GM12878 (cell line): ENCODE data around the gene LYG2.
"Not testable (repeated sequence)": the region's sequence is repeated elsewhere in the genome, so short reads cannot be mapped to it uniquely, and the experiment has no call there.

Experiments used
- CBX5 ChIP-seq: sonication (generic); IDR thresholded peaks from 2 replicates; pipeline ENCODE4 v1.6.1; 2016; ENCODE audit warnings: low read depth, moderate library complexity, mild to moderate bottlenecking, inconsistent platforms
- EP300 ChIP-seq, 2 experiments: fragments of 150-350 bp in 1 of 2; IDR thresholded peaks; 2 replicates each; pipeline ENCODE4 v1.6.1; 2011 to 2012; ENCODE audit warnings: low read depth in 2 of 2, low read length in 2 of 2, borderline replicate concordance in 1 of 2, improper control_type of control experiment in 1 of 2, inconsistent platforms in 1 of 2; ENCODE audit not compliant: control insufficient read depth in 1 of 2
- MEF2A ChIP-seq: IDR thresholded peaks from 2 replicates; pipeline ENCODE4 v1.6.1; 2011; ENCODE audit warnings: low read depth, mild to moderate bottlenecking, low read length, moderate library complexity; ENCODE audit not compliant: insufficient read depth
- MTA3 ChIP-seq: IDR thresholded peaks from 2 replicates; pipeline ENCODE4 v1.6.1; 2012; ENCODE audit warnings: low read length, inconsistent platforms, borderline replicate concordance
- MYB ChIP-seq: fragments of 150-350 bp; IDR thresholded peaks from 2 replicates; pipeline ENCODE4 v1.6.1; 2014; ENCODE audit warnings: mild to moderate bottlenecking, low read depth, low read length, borderline replicate concordance
- RBBP5 ChIP-seq: fragments of 200-600 bp; sonication (generic); conservative IDR thresholded peaks from 2 replicates; pipeline ENCODE4 v1.6.1; 2016
- RELA ChIP-seq: fragments of 450-650 bp; IDR thresholded peaks from 2 replicates; pipeline ENCODE4 v1.8.0; 2014; ENCODE audit warnings: borderline replicate concordance; ENCODE audit not compliant: partially characterized antibody
- SMAD1 ChIP-seq: fragments of 450-650 bp; IDR thresholded peaks from 2 replicates; pipeline ENCODE4 v1.6.1; 2018; ENCODE audit warnings: mild to moderate bottlenecking, low read depth; ENCODE audit not compliant: partially characterized antibody
- SP1 ChIP-seq: IDR thresholded peaks from one replicate; pipeline ENCODE4 v1.6.1; 2011; ENCODE audit warnings: low read depth, low read length
- TF ChIP-seq, protein P1 (sequence below): fragments of 450-650 bp; IDR thresholded peaks from 2 replicates; pipeline ENCODE4 v1.6.1; 2017; ENCODE audit warnings: mild to moderate bottlenecking, low read depth, inconsistent platforms; ENCODE audit not compliant: poor library complexity, severe bottlenecking
- TF ChIP-seq, protein P2 (sequence below): IDR thresholded peaks from 2 replicates; pipeline ENCODE4 v1.6.1; 2012; ENCODE audit warnings: mild to moderate bottlenecking, low read depth, low read length
- TF ChIP-seq, protein P3 (sequence below): IDR thresholded peaks from 2 replicates; pipeline ENCODE4 v1.6.1; 2012; ENCODE audit warnings: low read depth, low read length, improper control_type of control experiment

DNA sequence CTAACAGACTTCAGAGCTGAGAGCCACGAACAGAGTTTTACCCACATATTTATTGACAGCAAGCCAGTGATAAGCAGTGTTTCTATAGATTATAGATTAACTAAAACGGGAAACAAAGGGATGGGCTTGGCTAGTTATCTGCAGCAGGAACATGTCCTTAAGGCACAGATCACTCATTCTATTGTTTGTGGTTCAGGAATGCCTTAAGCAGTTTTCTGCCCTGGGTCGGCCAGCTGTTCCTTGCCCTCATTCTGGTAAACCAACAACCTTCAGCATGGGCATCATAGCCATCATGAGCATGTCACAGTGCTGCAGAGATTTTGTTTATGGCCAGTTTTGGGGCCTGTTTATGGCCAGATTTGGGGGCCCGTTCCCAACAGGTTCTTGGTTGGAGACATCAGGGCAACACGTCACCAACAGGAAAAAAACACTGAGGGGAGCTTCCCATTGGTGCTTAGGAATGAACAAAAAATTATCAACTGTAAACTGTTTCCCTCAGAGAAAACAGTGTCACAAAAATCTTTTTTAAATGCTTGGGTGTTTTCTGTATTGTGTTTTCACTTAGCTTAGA, 22.8 kb upstream of the LYG2 start:
- TF ChIP-seq RBBP5; MTA3; CBX5; MYB; MEF2A; EP300 (IDR thresholded peaks at IDR 0.05; ENCODE audit: borderline replicate concordance in 1 of 2, control insufficient read depth in 1 of 2, low read depth in 2 of 2, low read length in 2 of 2); RELA; SMAD1; SP1: not testable (repeated sequence)
- TF ChIP-seq, protein P1, sequence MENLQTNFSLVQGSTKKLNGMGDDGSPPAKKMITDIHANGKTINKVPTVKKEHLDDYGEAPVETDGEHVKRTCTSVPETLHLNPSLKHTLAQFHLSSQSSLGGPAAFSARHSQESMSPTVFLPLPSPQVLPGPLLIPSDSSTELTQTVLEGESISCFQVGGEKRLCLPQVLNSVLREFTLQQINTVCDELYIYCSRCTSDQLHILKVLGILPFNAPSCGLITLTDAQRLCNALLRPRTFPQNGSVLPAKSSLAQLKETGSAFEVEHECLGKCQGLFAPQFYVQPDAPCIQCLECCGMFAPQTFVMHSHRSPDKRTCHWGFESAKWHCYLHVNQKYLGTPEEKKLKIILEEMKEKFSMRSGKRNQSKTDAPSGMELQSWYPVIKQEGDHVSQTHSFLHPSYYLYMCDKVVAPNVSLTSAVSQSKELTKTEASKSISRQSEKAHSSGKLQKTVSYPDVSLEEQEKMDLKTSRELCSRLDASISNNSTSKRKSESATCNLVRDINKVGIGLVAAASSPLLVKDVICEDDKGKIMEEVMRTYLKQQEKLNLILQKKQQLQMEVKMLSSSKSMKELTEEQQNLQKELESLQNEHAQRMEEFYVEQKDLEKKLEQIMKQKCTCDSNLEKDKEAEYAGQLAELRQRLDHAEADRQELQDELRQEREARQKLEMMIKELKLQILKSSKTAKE: not testable (repeated sequence)
- TF ChIP-seq, protein P2, sequence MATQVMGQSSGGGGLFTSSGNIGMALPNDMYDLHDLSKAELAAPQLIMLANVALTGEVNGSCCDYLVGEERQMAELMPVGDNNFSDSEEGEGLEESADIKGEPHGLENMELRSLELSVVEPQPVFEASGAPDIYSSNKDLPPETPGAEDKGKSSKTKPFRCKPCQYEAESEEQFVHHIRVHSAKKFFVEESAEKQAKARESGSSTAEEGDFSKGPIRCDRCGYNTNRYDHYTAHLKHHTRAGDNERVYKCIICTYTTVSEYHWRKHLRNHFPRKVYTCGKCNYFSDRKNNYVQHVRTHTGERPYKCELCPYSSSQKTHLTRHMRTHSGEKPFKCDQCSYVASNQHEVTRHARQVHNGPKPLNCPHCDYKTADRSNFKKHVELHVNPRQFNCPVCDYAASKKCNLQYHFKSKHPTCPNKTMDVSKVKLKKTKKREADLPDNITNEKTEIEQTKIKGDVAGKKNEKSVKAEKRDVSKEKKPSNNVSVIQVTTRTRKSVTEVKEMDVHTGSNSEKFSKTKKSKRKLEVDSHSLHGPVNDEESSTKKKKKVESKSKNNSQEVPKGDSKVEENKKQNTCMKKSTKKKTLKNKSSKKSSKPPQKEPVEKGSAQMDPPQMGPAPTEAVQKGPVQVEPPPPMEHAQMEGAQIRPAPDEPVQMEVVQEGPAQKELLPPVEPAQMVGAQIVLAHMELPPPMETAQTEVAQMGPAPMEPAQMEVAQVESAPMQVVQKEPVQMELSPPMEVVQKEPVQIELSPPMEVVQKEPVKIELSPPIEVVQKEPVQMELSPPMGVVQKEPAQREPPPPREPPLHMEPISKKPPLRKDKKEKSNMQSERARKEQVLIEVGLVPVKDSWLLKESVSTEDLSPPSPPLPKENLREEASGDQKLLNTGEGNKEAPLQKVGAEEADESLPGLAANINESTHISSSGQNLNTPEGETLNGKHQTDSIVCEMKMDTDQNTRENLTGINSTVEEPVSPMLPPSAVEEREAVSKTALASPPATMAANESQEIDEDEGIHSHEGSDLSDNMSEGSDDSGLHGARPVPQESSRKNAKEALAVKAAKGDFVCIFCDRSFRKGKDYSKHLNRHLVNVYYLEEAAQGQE: not testable (repeated sequence)
- TF ChIP-seq, protein P3, sequence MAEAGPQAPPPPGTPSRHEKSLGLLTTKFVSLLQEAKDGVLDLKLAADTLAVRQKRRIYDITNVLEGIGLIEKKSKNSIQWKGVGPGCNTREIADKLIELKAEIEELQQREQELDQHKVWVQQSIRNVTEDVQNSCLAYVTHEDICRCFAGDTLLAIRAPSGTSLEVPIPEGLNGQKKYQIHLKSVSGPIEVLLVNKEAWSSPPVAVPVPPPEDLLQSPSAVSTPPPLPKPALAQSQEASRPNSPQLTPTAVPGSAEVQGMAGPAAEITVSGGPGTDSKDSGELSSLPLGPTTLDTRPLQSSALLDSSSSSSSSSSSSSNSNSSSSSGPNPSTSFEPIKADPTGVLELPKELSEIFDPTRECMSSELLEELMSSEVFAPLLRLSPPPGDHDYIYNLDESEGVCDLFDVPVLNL: not testable (repeated sequence)
